ENCODE results near the gene BLOC1S5. TPM values are rescaled to one million over a fixed set of nuclear protein-coding genes. Genes with fewer than 3 reads are reported as not detected.

The BLOC1S5 gene
- total and polyA plus RNA-seq, 2 donors (not counting 3 experiments of a cell fraction or from before 2014, with no cell fraction given) = 3.9 to 19.1 TPM

DNA sequence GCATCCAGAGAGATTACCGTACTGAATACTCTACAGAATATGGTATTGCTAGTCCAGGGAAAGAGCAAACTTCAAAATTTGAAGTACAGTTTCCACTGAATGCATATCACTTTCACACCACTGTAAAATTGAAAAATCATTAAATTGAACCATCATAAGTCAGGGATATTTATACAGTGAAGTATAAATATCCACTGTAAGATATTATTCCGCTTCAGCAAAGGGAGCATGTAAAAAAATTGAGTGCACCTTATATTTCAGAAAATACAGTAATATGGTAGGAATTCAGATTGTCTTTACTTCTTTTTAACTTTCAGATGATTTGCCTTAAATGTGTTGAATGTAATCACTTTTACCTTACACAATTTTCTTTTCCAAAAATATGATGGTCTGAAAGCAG is 92.7 kb downstream of the BLOC1S5 start:
- no TSS peak for BruUV-seq (replicated peaks)
- dilution Hi-C loops (cut with MboI; ENCODE audit: extremely low pct_ligation_motif_present, low sequenced_read_pairs) = no loop called here

More for the DNA sequence above, 92.7 kb downstream of the BLOC1S5 start:
- TF ChIP-seq MYC (IDR thresholded peaks at IDR 0.05; ENCODE audit: low read depth, low read length) (no peak), JUN (IDR thresholded peaks at IDR 0.05; ENCODE audit: borderline replicate concordance, insufficient read depth, insufficient read length, low read depth) (no peak), POLR2A (IDR thresholded peaks at IDR 0.05; ENCODE audit: low read depth, low read length) (no peak), CTCF (IDR thresholded peaks at IDR 0.05; ENCODE audit: extremely low read depth in 1 of 2, insufficient read depth in 1 of 2, low read depth in 1 of 2, low read length in 2 of 2) (no peak), GATA2 (IDR thresholded peaks at IDR 0.05; ENCODE audit: insufficient read depth, insufficient read length, low read depth, low read length) (no peak), POLR2AphosphoS5 (IDR thresholded peaks at IDR 0.05; ENCODE audit: insufficient read depth, low read depth, low read length) (no peak), FOS (IDR thresholded peaks at IDR 0.05; ENCODE audit: borderline replicate concordance, insufficient read depth, low read length) (no peak), MAX (IDR thresholded peaks at IDR 0.05; ENCODE audit: insufficient read depth, insufficient read length) (no peak), EZH2 (IDR thresholded peaks at IDR 0.05; ENCODE audit: borderline replicate concordance, low read depth, low read length, severe bottlenecking) (no peak)
- H3K36me3 ChIP-seq (ENCODE audit: control insufficient read depth in 2 of 2, extremely low read depth in 1 of 2, insufficient read depth in 2 of 2, low read length in 2 of 2) = no peaks in the 10 kb centered on the region
- intact Hi-C loops (cut with micrococcal nuclease) = no loop called here
- no peak overlapping the region for H3K4me3 ChIP-seq (replicated peaks in 1 of 3; ENCODE audit: insufficient read depth in 1 of 3, low read depth in 1 of 3, low read length in 3 of 3)
- ChIA-PET POLR2A (no interaction called here), CTCF (no interaction called here)
- no peak for DNase-seq (ENCODE audit: low read depth, low spot score)
- H4K20me1 ChIP-seq (replicated peaks; ENCODE audit: control insufficient read depth, extremely low read depth, insufficient read depth, low read length) = no peaks in the 10 kb centered on the region
- no peak overlapping the region for H3K4me2 ChIP-seq (ENCODE audit: insufficient read depth, low read length)
- no peaks in the 10 kb centered on the region for H3K27me3 ChIP-seq (ENCODE audit: control insufficient read depth in 2 of 2, insufficient read depth in 2 of 2, low read length in 2 of 2)
- no peaks in the 10 kb centered on the region for H3K79me2 ChIP-seq (ENCODE audit: control insufficient read depth, insufficient read depth, low read length)
- H3K9ac ChIP-seq (replicated peaks; ENCODE audit: extremely low read depth, insufficient read depth, low read length) = no peak overlapping the region
- H3K4me1 ChIP-seq (ENCODE audit: control insufficient read depth, extremely low read depth, insufficient read depth, low read length) = peaks cover 23% of the 10 kb centered on the region
- no peak overlapping the region for H3K27ac ChIP-seq (ENCODE audit: insufficient read depth, low read depth, low read length)
- H2AFZ ChIP-seq (ENCODE audit: low read depth, low read length) = no peak overlapping the region
- H3K9me3 ChIP-seq (replicated peaks; ENCODE audit: control insufficient read depth, insufficient read depth, low read length) = no peaks in the 10 kb centered on the region
- no peaks in the 10 kb centered on the region for H3K9me1 ChIP-seq (replicated peaks; ENCODE audit: control insufficient read depth, extremely low read depth, insufficient read depth, low read length)
- FAIRE-seq = no peak

Data from endothelial cell of umbilical vein (primary cell).